Nephron progenitor cell (in vitro differentiated cells): Measurements from ENCODE around the gene GALNT4.
A peak's percentile ranks its signal among the peaks of the same experiment; 100 is the strongest.

ENCODE experiments used
- DNase-seq: peaks from one replicate; pipeline ENCODE4 v3.0.0; 2021
- H3K27ac Mint-ChIP-seq: 2 replicates; pipeline ENCODE4 v1.8.0; 2021; ENCODE audit warnings: mild to moderate bottlenecking, moderate library complexity, mixed read lengths
- H3K27me3 Mint-ChIP-seq: 2 replicates; pipeline ENCODE4 v1.8.0; 2021; ENCODE audit warnings: mild to moderate bottlenecking, low read depth, mixed read lengths; ENCODE audit not compliant: poor library complexity
- H3K36me3 Mint-ChIP-seq: 2 replicates; pipeline ENCODE4 v1.8.0; 2021; ENCODE audit warnings: low read depth, mixed read lengths
- H3K4me1 Mint-ChIP-seq: 2 replicates; pipeline ENCODE4 v1.8.0; 2021; ENCODE audit warnings: mixed read lengths
- H3K4me3 Mint-ChIP-seq: 2 replicates; pipeline ENCODE4 v1.8.0; 2021; ENCODE audit warnings: mild to moderate bottlenecking, moderate library complexity, mixed read lengths
- H3K9me3 Mint-ChIP-seq: 2 replicates; pipeline ENCODE4 v1.8.0; 2021; ENCODE audit warnings: mild to moderate bottlenecking, moderate library complexity, mixed read lengths
- CTCF ChIP-seq: fragments of 200-600 bp; sonication (generic); IDR thresholded peaks from 2 replicates; pipeline ENCODE4 v1.5.0; 2021; ENCODE audit warnings: antibody characterized with exemption

Gene GALNT4

GRCh38 chr12:89507015-89507824, 17.4 kb downstream of the GALNT4 start:
- TF ChIP-seq CTCF = no peak
- no peaks in the 10 kb centered on the region for H3K27me3 Mint-ChIP-seq
- H3K36me3 Mint-ChIP-seq = peaks cover 15% of the 10 kb centered on the region
- H3K9me3 Mint-ChIP-seq = peaks cover 21% of the 10 kb centered on the region
- no peak overlapping the region for H3K27ac Mint-ChIP-seq
- H3K4me1 Mint-ChIP-seq = peaks cover 9% of the 10 kb centered on the region
- no peak overlapping the region for H3K4me3 Mint-ChIP-seq
- no peak for DNase-seq

GRCh38 chr12:89506050-89506449, 18.5 kb downstream of the GALNT4 start:
- H3K36me3 Mint-ChIP-seq = peaks cover 25% of the 10 kb centered on the region
- no peak for DNase-seq
- peaks cover 9% of the 10 kb centered on the region for H3K4me1 Mint-ChIP-seq
- TF ChIP-seq CTCF = no peak
- no peaks in the 10 kb centered on the region for H3K27me3 Mint-ChIP-seq
- peak overlapping the region; percentile 75 for H3K27ac Mint-ChIP-seq
- no peak overlapping the region for H3K4me3 Mint-ChIP-seq
- H3K9me3 Mint-ChIP-seq = peaks cover 25% of the 10 kb centered on the region

- H3K9me3 Mint-ChIP-seq = peaks cover 25% of the 10 kb centered on the region
- no peak overlapping the region for H3K4me3 Mint-ChIP-seq
- no peak overlapping the region for H3K27ac Mint-ChIP-seq
- no peak for TF ChIP-seq CTCF
- H3K27me3 Mint-ChIP-seq = no peaks in the 10 kb centered on the region
- H3K36me3 Mint-ChIP-seq = peaks cover 36% of the 10 kb centered on the region
- H3K4me1 Mint-ChIP-seq = peaks cover 9% of the 10 kb centered on the region
- no peak for DNase-seq
These were observed 19.8 kb downstream of the GALNT4 start for GRCh38 chr12:89504560-89505346.

GRCh38 chr12:89501793-89502192, 22.8 kb downstream of the GALNT4 start:
- peaks cover 5% of the 10 kb centered on the region for H3K4me1 Mint-ChIP-seq
- DNase-seq = no peak
- peaks cover 45% of the 10 kb centered on the region for H3K36me3 Mint-ChIP-seq
- peaks cover 25% of the 10 kb centered on the region for H3K9me3 Mint-ChIP-seq
- no peak overlapping the region for H3K27ac Mint-ChIP-seq
- no peak for TF ChIP-seq CTCF
- H3K27me3 Mint-ChIP-seq = no peaks in the 10 kb centered on the region
- H3K4me3 Mint-ChIP-seq = no peak overlapping the region

GRCh38 chr12:89499857-89500256, 24.7 kb downstream of the GALNT4 start:
- no peak for TF ChIP-seq CTCF
- DNase-seq = no peak
- no peaks in the 10 kb centered on the region for H3K27me3 Mint-ChIP-seq
- peaks cover 57% of the 10 kb centered on the region for H3K36me3 Mint-ChIP-seq
- H3K9me3 Mint-ChIP-seq = peaks cover 23% of the 10 kb centered on the region
- H3K27ac Mint-ChIP-seq = no peak overlapping the region
- no peak overlapping the region for H3K4me3 Mint-ChIP-seq
- no peaks in the 10 kb centered on the region for H3K4me1 Mint-ChIP-seq
